Caco-2 (cell line): ENCODE results near the gene OR52B6. TPM values are rescaled to one million over a fixed set of nuclear protein-coding genes. Genes with fewer than 3 reads are reported as not detected.

Experiments
- BruUV-seq: library from RNA; stranded (reverse); fragments of 400-500 nt; replicated peaks from 2 replicates; lab custom pipeline; 2021; lab: Mats Ljungman, UMichigan
- CTCF ChIA-PET: fragments of 300-600 bp; sonication (Branson Sonifier 250); formaldehyde crosslinking; loops from one replicate; lab custom pipeline; 2022; ENCODE audit warnings: antibody characterized with exemption; lab: Charles Lee
- POLR2A ChIA-PET: fragments of 300-600 bp; sonication (Branson Sonifier 250); formaldehyde crosslinking; loops from one replicate; lab custom pipeline; 2022; ENCODE audit warnings: antibody characterized with exemption; lab: Charles Lee
- DNase-seq, 2 experiments: peaks; one replicate each; pipeline versions ENCODE4 v3.0.0 to v3.0.0-alpha.2; 2020 to 2022
- H3K27me3 ChIP-seq: replicated peaks from 2 replicates; pipeline ENCODE4 v1.6.0; 2011; ENCODE audit warnings: low read length; ENCODE audit not compliant: control insufficient read depth, insufficient read depth
- H3K36me3 ChIP-seq: 2 replicates; pipeline ENCODE4 v1.5.1; 2011; ENCODE audit warnings: low read length; ENCODE audit not compliant: control insufficient read depth, insufficient read depth
- H3K4me1 ChIP-seq: fragments of 250-450 bp; sonication (Bioruptor Pico); 2 replicates; pipeline ENCODE4 v1.5.1; 2020; ENCODE audit warnings: mild to moderate bottlenecking
- H3K4me3 ChIP-seq: 2 replicates; pipeline ENCODE4 v1.5.1; 2011; ENCODE audit warnings: low read depth, mild to moderate bottlenecking, control low read depth, low read length
- H3K9me3 ChIP-seq: fragments of 250-450 bp; sonication (Bioruptor Pico); 2 replicates; pipeline ENCODE4 v1.5.1; 2020; ENCODE audit warnings: mild to moderate bottlenecking, moderate library complexity
- H3K27ac Mint-ChIP-seq: one replicate; pipeline ENCODE4 v1.8.0; 2022; ENCODE audit warnings: mixed read lengths; ENCODE audit not compliant: unreplicated experiment
- H3K27me3 Mint-ChIP-seq: one replicate; pipeline ENCODE4 v1.8.0; 2022; ENCODE audit warnings: mixed read lengths; ENCODE audit not compliant: insufficient read depth, unreplicated experiment
- H3K36me3 Mint-ChIP-seq: one replicate; pipeline ENCODE4 v1.8.0; 2022; ENCODE audit warnings: mild to moderate bottlenecking, mixed read lengths; ENCODE audit not compliant: insufficient read depth, unreplicated experiment
- H3K4me1 Mint-ChIP-seq: one replicate; pipeline ENCODE4 v1.8.0; 2022; ENCODE audit warnings: low read depth, mixed read lengths; ENCODE audit not compliant: unreplicated experiment
- H3K4me3 Mint-ChIP-seq: one replicate; pipeline ENCODE4 v1.8.0; 2022; ENCODE audit warnings: mild to moderate bottlenecking, moderate library complexity, mixed read lengths; ENCODE audit not compliant: unreplicated experiment
- H3K9me3 Mint-ChIP-seq: one replicate; pipeline ENCODE4 v1.8.0; 2022; ENCODE audit warnings: mixed read lengths; ENCODE audit not compliant: unreplicated experiment
- CTCF ChIP-seq, 2 experiments: fragments of 200-600 bp in 1 of 2; IDR thresholded peaks; 1 replicate in 1 of 2; 2 replicates in 1 of 2; pipeline versions ENCODE4 v1.5.1 to v1.8.0; 2011 to 2022; ENCODE audit warnings: antibody characterized with exemption in 1 of 2, control low read depth in 1 of 2, inconsistent platforms in 1 of 2, low read depth in 1 of 2, low read length in 1 of 2, mild to moderate bottlenecking in 1 of 2, moderate library complexity in 1 of 2; ENCODE audit not compliant: insufficient read depth in 1 of 2, severe bottlenecking in 1 of 2, unreplicated experiment in 1 of 2
- intact Hi-C: fragments of 100-400 bp; cut with micrococcal nuclease; formaldehyde crosslinking; loops from one replicate; pipeline ENCODE4 v1.10.0; 2022; ENCODE audit not compliant: unreplicated experiment
- total RNA-seq: library from RNA; stranded (reverse); gene quantifications from 2 replicates; pipeline ENCODE4 v1.2.3, GENCODE V29; 2022

The OR52B6 gene
- total RNA-seq, 1 experiment from 2014 or later, result not detected

- H3K4me1 Mint-ChIP-seq, result no peaks in the 10 kb centered on the region
- ChIA-PET CTCF (no interaction called here), POLR2A (no interaction called here)
- H3K36me3 ChIP-seq, result no peaks in the 10 kb centered on the region
- no peaks in the 10 kb centered on the region for H3K9me3 Mint-ChIP-seq
- H3K27me3 ChIP-seq, result no peaks in the 10 kb centered on the region; the same call in 1 of the 2 replicates
- BruUV-seq, result no TSS peak
- no peak overlapping the region for H3K4me3 Mint-ChIP-seq
- no peak overlapping the region for H3K27ac Mint-ChIP-seq
- H3K9me3 ChIP-seq, result no peaks in the 10 kb centered on the region
- intact Hi-C loops, result no loop called here
- no peak for TF ChIP-seq CTCF (IDR thresholded peaks at IDR 0.05; ENCODE audit: insufficient read depth in 1 of 2, low read depth in 1 of 2, low read length in 1 of 2, severe bottlenecking in 1 of 2, unreplicated experiment in 1 of 2)
- H3K4me3 ChIP-seq, result no peak overlapping the region
- peaks cover 8% of the 10 kb centered on the region for H3K27me3 Mint-ChIP-seq
- H3K36me3 Mint-ChIP-seq, result no peaks in the 10 kb centered on the region
- H3K4me1 ChIP-seq, result no peaks in the 10 kb centered on the region
- no peak for DNase-seq
These were observed 32.7 kb upstream of the OR52B6 start for GRCh38 chr11:5547982-5548381.

DNA sequence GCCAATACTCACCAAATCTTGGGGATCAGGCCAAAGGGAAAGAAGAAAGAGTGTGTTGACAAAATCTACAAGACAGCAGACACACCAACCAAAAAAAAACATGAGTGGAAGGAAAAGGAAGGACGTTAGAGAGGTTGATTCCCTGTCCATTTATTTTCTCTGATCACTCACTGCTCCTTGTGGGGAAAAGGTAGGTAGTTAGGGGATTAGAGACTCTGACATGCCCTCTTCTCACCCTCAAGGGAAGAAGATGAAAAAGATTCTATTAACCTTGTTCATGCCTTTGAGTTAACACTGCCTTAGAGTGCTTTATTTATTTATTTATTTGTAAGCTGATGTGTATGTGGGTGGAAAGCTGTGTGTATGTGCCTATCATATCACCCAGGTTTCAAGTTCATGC, 32.2 kb upstream of the OR52B6 start, which contains the start of gene OR52H1:
Gene OR52H1 (minus strand): TSS at position 101 of the 400 bp plus-strand sequence. CDS start 3,035 bp downstream, outside the sequence.
- H3K36me3 Mint-ChIP-seq, result no peaks in the 10 kb centered on the region
- Histone ChIP-seq H3K9me3 (no peaks in the 10 kb centered on the region), H3K4me1 (no peaks in the 10 kb centered on the region), H3K4me3 (no peak within 1 kb of the TSS), H3K27me3 (no peaks in the 10 kb centered on the region; the same call in 1 of the 2 replicates), H3K36me3 (no peaks in the 10 kb centered on the region)
- H3K4me3 Mint-ChIP-seq, result no peak within 1 kb of the TSS
- no peak for TF ChIP-seq CTCF (IDR thresholded peaks at IDR 0.05; ENCODE audit: insufficient read depth in 1 of 2, low read depth in 1 of 2, low read length in 1 of 2, severe bottlenecking in 1 of 2, unreplicated experiment in 1 of 2)
- intact Hi-C loops, result no loop called here
- H3K27me3 Mint-ChIP-seq, result peaks cover 8% of the 10 kb centered on the region
- CTCF ChIA-PET, result no interaction called here
- no peaks in the 10 kb centered on the region for H3K4me1 Mint-ChIP-seq
- H3K27ac Mint-ChIP-seq, result no peak within 1 kb of the TSS
- POLR2A ChIA-PET, result no interaction called here
- no TSS peak for BruUV-seq
- DNase-seq, result no peak
- no peaks in the 10 kb centered on the region for H3K9me3 Mint-ChIP-seq

DNA sequence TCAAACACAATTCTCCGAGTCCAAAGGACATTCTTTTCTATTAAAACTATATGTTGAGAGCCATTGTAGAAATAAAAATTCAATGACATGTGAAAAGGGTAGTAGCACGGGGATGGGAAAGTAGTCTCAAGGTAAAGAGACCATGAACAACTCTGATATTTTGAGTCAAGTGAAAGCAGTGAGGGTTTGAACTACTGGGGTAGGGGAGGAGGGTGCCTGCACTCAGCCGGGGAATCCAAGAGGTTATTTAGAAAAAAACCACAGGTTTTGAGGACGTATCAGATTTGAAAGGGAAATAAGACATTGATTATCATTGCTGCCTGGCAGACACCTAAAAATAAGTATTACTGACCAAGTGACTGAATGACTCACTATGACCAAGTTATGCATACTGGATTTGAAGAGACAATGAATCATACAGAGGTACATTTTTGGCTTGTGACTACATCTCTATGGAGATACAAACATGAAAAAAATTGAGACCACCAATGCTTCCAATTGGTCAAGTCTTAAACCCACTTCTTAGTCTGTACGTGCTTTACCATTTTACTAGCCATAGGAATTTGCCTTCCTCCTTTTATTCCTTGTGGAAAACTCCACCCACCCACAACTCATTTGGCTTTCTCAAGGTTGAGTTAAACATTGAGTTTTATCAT, 30.1 kb upstream of the OR52B6 start:
- H3K4me3 Mint-ChIP-seq, result no peak overlapping the region
- Histone ChIP-seq H3K36me3 (no peaks in the 10 kb centered on the region), H3K27me3 (no peaks in the 10 kb centered on the region), H3K4me3 (no peak overlapping the region), H3K9me3 (no peaks in the 10 kb centered on the region), H3K4me1 (no peaks in the 10 kb centered on the region)
- no peaks in the 10 kb centered on the region for H3K36me3 Mint-ChIP-seq
- no peaks in the 10 kb centered on the region for H3K9me3 Mint-ChIP-seq
- H3K27me3 Mint-ChIP-seq, result peaks cover 11% of the 10 kb centered on the region
- H3K27ac Mint-ChIP-seq, result no peak overlapping the region
- TF ChIP-seq CTCF (IDR thresholded peaks at IDR 0.05; ENCODE audit: insufficient read depth in 1 of 2, low read depth in 1 of 2, low read length in 1 of 2, severe bottlenecking in 1 of 2, unreplicated experiment in 1 of 2), result no peak
- ChIA-PET CTCF (no interaction called here), POLR2A (no interaction called here)
- intact Hi-C loops, result loop anchor here (10.0 kb wide), 1 partner anchor 346 kb away; the partner anchor contains the start of gene OR51V1
- no peaks in the 10 kb centered on the region for H3K4me1 Mint-ChIP-seq
- no peak for DNase-seq
- no TSS peak for BruUV-seq
